GM20431 (cell line): Measurements from ENCODE around the gene RAB3A.

Source experiments
- in situ Hi-C: fragments of 300-500 bp; cut with MseI, MboI; formaldehyde crosslinking; loops from one replicate; pipeline ENCODE4 v1.15.0; 2020; ENCODE audit warnings: low sequenced_read_pairs; ENCODE audit not compliant: unreplicated experiment

Gene RAB3A

DNA sequence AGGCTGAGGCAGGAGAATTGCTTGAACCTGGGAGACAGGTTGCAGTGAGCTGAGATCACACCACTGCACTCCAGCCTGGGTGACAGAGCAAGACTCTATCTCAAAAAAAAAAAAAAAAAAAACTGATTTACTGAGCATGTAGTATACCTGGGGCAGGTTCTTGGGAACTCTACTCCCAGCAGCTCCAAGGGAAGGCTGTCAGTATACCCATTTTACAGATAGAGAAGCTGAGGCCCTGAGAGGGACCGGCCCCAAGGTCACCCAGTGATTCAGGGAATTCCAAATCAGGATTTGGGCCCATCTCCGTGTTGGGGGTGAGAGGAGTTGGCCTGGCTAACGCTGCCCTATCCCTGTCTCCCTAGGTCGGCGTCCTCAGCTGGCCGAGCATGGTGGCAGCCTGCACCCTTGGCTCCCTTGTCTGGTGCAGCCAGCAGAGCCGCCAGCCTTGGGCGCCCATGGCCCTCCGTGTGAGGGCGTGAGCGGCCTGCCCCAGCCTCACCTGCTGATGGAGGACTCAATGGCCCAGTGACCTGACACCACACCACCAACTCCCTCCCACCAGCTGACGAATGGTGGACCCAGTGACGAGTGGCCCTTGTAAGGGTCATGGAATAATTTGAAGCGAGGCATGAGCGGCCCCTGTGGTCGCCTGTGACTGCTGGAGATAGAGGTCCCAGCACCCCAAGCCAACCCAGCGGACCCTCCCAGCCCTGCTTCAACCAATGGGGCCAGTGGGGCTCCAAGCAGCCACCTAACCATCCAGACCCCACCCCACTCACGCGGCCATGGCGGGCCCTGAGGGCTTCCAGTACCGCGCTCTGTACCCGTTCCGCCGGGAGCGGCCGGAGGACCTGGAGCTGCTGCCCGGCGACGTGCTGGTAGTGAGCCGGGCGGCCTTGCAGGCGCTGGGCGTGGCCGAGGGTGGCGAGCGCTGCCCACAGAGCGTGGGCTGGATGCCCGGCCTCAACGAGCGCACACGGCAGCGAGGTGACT, 48.5 kb downstream of the RAB3A start:
- in situ Hi-C loops: no loop called here

DNA sequence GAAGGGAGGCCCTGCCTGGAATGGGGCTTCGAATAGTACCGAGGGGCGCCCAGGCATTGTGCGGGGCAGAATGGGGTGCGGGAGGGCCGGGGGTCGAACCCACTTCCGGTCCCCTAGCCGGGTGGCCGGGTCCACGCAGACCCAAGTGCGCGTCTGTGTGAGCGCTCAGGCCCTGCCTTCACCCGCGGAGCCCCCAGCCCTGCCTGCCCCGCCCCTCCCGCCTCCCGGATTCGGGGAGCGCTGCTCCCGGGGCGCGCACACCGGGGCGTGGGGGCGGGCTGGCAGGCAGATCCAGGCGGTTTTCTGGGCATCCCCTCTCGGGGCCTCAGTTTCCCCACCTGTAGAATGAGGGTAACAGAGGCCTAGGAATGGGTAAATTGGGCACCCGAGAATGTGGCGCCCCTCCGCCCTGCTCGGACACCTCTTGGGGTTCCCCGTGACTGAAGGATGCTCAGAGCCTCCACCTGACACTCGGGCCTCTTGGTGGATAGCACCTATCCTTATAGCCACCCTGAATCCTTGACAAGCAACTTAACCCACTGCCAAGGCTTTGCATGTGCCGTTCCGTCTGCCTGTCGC, 50.2 kb downstream of the RAB3A start:
- in situ Hi-C loops: no loop called here

DNA sequence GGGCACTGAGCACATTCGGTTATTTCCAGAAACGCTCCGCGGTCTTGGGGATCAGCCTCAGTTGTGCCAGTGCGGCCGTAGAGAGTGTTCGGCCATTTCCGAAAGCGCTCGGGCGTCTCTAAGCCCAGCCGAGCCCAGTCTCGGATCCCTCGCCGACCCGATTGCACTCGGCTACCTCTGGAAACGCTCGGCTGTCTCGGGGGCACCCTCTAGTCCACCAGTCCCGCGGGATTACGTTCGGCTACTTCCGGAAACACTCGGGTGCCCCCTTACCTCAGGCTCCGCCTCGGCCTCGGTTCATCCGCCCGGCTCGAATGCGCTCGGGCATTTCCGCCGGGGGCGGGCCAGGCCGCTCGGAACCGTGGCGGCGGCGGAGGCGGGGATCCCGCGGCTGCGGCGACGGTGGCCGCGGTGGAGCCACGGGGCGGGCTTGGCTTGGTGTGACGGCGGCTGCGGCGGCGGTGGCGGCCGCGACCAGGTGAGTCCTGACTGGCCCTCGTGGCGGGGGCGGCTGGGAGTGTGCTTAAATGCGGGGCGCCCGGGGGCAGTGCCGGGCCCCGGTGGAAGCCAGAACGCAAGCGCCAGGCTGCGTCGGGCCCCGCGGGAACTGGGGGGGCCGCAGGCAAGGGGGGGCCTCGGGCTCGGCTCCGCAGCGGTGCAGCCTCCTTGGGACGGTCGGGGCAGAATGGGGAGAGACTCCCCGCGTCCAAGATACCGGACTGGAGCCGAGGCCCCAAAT, 50.9 kb downstream of the RAB3A start, which contains the start of gene PIK3R2:
TSS of gene PIK3R2 (plus strand) at position 347 of the 739 bp plus-strand sequence. CDS start 2,717 bp downstream, outside the sequence.
- in situ Hi-C loops: no loop called here

GRCh38 chr19:18152442-18152816, 51.4 kb downstream of the RAB3A start:
- in situ Hi-C loops: no loop called here

- in situ Hi-C loops: no loop called here
Observed at GRCh38 chr19:18150776-18151624, 52.8 kb downstream of the RAB3A start.

- in situ Hi-C loops: no loop called here
Observed at GRCh38 chr19:18149596-18149975, 54.3 kb downstream of the RAB3A start.

DNA sequence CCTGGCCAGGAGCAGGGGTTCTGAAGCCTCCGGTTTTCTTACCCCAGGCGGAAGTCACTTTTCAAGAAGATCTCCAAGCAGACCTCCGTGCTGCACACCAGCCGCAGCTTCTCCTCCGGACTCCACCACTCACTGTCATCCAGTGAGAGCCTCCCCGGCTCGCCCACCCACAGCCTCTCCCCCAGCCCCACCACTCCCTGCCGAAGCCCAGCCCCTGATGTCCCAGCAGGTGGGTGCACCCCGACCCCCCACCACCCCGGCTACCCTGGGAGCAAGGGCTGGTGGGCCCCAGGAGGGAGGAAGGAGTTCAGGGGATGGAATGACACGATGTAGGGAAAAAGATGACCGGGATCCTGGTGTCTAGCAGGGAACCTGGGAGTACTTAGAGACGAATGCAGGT, 56.4 kb downstream of the RAB3A start:
- in situ Hi-C loops: no loop called here
